ENCODE results near the gene DPT.

The DPT gene

DNA sequence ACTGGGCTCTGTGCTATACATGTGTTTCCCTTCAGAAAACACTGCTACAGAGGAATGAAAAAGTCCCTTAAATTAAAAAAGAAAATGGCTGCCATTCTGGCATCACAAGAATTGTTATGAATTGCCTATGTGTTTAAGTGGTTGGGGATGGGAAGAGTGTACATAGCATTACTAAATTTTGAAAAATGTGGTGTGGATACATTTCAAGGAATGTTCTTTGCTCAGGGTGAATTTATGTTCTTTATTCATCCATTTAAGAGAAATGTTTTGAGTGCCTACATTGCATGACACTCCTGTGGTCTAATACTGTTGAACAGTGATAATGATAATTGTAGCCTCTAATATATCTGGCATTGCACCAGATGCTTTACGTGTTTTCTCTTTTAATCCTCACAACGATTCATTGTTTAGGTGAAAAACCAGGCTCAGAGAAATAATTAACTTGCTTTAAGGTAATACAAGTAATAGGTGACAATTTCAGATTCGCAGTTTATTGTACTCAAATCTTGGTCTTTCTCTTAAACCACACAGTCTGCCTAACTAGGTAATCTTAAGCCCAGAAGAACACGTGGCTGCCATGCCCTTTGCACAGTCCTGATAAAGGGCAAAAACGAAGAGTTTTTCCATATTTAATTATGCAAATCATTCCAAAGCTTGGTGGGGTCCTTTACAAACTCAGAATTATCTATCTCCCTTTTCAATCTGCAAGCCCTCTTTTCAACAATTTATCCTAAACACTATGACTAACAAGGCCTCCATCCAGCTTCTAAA is 31.5 kb downstream of the DPT start:
- DNase-seq = no peak

DNA sequence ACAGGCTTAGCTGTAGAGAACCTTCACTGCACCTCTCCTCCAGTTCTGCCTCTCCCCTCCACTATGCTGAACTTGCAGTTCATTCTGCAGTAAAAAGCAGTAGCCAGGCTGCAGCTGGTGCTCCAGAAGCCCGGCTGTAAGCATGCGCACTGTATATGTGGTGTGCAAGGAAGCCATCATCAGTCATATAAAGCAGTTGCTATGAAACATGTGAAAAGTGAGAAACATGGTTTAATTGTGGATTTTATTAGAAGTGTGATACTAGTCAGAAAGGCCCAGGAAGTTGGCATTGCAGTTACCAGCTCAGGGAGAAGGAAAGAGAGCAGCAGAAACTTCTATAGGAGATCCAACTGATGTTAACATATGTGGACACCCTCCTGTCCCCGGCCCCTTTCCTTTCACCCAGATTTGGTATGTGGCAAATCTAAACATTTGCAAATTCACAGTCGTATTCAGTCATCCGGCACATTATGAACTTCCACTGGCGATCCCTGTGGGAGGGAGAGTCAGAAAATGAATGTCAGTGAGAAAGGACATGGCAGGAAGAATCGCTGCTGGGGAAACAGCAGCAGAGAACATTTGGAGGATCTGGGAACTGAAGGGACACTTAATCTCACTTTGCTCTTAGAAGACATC is 32.8 kb downstream of the DPT start:
- DNase-seq = no peak

DNA sequence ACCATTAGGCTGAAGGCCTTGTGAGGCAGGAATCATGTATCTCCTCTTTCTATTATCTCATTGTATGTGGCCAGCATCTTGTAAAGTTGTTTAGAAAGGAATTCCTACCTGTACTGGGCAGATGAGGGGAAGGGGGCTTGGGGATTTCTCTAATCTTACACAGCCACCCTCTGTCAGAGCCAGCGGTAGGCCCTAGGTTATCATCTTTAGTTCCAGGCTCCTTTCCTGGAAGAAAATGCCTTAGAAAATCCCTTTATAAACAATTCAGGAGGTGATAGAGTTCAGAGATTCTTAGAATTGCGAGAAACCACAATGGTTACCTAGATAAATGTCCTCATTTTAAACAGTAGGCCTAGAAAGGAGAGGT is 35.2 kb downstream of the DPT start:
- DNase-seq = no peak

DNA sequence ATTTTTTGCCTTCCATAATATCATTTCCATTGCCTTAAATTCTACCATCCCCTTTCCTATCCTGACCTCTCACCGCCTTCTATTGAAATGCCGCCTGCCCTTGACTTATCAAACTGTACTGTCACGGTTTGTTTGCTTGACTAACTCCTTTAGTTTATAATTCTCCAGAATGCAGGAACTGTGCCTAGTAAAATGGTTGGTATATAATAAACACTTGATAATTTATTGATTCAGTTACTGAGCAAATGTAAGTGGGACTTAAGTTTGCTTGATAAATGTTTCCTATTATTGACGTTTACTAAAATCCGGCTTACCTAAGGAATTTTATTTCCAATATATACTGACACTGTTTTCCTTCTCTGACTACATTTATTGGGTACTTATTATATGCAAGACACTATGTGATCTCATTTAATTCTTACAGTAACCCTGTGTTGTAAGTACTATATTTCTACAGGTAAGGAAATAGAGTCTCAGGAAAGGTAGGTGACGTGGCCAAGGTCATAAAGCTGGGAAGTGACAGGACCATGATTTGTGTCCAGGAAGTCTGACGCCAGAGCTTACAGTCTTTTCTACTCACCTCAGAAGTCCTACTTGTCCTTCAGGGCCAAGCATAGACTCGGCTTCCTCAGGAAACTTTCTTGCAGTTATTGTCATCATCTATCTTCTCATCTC is 35.7 kb downstream of the DPT start:
- DNase-seq = no peak

DNA sequence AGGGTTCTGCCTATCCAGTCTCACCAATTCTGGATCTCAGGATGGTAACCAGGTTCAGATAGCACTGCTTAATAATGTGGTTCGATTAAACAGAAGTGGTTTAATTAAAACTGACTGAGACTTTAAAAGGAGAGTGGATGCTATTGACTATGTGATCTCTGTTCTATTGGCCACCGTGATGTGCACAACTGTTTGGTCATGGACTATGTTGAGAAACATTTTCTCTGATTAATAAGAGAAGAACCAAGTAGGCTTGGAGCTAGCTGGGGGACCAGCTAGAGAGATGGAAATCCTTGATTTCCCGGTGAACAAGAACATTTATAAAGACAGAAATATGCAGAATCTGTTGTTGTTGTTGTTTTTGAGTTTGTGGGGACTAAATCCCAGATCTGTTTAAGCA is 36.5 kb downstream of the DPT start:
- DNase-seq = no peak

DNA sequence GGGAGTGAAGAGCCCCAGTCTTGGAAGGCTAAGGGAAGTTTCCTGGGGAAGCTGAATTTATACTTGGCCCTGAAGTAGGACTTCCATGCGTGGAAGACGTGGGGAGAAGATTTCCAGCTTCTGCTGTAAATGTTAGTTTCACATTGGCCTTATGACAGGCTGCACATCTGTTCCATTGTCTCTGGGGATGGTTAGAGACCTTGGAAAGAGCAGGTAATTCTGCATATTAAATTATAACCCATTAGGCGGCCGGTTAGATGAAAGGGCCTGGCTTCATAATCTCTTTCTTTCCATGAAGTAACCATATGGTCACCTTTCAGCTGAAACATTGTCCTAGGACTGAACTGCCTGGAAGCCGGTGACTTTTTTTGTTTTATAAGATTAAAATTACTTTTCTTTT is 37.5 kb downstream of the DPT start:
- DNase-seq = no peak

DNA sequence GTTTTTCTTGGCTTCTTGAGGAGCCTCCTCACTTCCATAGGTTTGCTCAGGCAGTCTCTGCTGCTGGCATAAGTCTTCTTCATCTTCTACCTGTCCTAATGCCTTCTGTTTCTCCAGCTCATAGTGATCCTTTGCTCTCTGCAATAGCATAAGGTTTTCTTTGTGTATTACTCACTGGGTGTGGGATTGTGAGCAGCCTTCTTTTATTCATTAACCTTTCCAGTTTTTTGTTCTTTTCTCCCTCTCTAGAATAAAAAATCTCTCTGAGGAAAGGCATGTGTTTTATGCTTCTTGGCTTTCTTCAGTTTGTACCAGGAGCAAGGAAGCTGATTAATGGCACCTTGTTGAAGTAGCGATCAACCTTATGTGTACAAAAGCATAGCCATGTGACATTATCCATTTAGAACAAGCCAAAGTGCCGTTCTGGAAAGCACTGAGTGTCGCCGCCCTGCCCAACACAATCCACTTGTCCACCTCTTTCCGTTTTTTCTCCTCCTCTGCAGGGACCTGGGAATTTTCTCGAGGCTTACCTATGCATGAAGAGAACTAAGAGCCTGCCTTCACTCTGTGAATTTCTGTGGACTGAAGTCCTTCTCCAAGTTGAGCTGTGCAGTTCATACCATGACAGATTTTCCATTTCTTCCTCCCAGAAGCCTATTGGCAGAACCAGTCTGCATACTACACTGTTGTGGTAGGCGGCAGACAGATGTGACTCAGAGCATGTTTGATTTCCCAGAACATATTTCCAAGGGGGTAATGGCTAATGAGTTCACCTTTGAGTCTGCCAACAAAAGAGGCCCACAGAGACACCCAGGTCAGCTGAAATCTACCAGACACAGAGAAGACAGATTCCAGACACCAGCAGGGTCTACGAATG is 39.0 kb downstream of the DPT start:
- DNase-seq = no peak

DNA sequence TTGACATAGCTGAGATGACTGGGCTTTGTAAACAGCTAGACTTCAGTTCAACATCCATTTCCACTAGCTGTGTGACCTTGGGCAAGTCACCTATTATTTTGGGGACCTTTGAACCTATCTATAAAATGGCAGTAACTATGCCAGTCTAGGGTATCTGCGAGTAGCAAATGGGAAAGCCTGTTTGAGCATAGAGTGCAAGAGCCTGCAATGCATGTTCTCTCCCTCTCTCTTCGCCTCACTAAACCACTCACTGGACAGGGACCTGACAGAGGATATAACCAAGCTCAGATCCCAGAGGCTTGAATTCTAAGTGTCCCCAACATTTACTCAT is 39.7 kb downstream of the DPT start:
- DNase-seq = no peak

DNA sequence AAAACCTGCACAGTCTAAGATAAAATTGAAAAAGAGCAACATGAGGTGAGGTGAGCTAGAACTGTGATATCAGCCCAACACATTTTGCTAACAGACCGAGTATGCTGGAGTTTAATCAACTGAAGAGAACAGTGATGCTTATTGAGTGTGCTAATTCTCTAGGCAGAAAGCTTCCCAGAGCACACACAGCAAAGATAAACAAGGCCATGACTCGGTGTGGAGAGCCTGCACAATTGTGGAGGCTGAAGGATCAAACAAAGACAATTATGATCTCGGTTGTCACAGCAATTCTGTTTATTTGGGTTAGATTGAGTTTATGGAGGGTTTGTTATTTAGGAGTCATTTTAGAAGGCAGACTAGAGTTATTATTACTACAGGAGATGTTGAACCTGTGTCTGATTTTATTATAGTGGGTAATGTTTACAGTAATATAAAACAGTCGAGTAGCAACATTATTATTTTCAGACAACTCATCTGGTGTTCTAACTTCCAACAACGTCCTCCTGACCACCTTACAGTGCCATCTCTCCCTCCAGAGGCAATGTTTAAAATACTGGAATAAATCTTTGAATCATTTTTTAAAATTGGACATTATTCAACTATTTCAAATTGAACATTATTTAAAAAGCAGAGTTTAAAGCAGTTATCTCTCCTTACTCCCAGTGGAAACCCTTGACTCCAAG is 40.2 kb downstream of the DPT start:
- no peak for DNase-seq

DNA sequence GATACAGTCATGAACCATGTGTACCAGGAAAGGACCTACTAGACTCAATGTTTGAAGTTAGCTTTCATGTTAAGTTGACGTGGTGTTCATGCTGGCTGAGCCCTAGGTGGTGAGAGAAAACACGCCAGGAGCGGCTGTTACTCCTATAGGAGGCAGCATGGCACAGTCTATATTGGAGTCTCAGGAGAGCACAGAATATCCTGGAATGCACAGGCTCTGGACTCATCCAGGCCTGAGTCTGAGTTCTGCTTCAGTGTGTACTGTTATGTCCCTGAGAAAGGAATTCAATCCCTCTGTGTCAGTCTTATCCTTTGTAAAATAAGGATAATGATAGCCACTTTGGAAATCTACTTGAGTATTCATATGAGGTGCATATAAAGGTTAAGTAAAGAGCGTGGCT is 41.2 kb downstream of the DPT start:
- no peak for DNase-seq

DNA sequence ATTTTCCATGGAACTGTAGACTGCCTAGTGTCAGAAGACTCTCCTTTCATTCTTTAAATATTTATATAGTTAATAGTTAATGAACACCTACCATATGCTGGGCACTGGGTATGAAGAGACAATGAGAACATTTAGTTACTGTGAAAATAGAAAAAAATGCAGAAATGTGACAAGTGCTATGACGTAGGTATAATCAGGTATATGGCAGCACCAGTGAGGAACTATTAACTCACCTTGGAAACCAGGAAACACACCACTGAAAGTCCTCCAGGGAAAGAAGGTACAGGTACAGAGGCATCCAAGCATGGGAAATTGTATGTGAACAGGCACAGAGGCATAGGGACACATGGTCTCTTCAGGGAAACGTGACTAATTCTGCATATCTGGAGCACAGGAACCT is 42.3 kb downstream of the DPT start:
- DNase-seq = no peak

DNA sequence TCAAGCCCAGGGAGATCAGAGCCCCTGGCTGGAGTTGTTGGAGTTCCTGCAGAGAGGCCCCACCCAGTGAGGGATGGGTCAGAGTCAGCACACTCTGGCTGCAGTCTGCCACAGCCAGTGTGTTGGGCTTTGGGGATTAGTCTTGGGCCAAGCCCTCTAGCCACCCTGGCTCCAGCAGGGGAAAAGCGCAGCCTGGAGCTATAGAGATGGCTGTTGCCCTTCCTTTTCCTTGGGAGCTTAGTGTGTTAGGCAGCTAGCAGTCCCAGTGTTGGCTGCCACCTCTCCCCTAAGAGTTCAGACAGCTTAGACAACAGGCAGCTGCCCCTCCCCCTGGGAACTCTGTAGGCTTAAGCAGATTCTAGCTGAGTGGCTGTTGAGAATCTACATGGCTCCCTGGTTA is 45.1 kb downstream of the DPT start:
- DNase-seq = no peak

DNA sequence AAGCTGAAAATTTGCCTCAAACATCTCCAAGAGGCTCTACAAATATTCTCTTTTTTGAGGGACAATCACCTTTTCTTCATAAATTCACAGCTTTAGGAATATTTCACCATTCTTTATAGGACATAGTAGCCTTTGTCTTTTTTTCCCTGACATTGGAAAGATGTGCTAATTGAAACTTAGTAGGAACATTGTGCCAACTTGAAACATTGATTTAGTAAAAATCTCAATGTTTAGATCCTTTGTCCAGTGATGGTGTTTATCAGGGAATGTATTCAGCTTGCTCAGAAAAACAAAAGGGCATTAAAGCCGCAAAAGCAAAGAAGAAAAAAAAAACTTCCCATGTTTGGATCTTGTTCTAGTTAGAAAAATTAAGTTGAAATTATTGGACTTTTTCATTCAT is 52.1 kb downstream of the DPT start:
- no peak for DNase-seq

DNA sequence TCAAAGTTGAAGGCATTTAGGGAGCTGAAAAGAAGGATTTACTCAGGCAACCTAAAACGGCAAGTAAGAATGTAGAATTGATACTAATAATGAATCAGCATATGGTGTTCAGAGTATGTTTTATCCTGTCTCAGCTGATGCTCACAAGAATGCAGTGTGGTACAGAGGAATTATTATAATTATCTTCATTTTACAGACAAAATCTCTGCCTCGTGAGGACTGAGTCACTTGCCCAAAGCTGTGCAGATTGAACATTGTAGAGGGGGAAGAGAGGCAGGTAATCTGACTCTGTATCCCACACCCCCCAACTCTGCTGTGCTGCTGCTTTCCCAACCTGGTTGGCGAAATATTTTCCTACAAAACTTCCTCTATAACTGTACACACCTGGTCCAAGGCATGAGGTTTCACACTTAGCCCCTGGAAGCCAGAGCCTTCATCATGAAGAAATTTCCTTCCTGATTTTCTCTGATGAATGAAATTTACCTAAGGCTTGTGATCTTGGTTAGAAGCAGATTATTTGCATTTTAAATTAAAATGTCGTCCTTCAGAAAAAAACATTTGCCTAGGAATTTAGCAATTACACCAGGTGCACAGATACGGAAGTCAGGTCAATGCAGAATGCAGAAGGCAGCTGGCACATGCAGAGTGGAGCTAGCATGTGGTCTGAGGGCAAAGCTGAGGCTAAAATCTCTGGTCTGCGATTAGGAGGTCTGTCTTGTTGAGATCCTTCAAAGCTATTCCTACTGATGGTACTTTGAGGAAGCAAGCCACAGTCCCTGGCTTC is 52.8 kb downstream of the DPT start:
- DNase-seq = no peak

DNA sequence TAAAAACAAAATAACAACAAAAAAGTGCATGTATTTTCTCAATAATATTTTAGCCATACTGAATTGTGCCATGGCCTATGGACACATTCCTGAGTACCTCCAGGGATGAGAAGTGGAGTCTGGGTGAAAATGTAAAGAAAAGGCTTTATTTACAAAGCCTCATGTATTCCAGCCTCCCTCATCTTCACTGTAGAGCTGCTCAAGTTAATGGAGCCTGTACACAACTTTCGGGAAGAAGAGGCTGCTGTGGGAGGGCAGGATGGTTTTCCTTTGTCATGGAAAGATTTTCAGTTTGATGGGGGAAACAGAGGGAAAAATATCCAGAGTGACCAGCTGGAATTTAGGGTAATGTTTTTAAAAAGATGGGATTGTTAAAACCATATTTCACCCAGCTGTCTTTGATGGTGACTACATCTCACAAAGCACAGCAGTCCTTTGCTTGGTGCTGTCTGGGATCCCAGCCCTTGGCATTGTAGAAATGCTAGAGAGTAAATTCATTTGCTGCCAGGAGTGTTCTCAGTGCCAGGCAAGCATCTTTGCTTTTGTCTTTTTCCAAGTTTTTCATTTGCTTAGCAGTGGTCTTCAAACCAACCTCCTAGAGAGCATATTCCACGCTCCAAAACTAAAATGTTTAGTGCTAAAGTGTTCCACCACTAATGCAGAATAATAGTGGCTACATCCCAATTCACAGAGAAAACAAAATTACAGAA is 54.9 kb downstream of the DPT start:
- DNase-seq = no peak

DNA sequence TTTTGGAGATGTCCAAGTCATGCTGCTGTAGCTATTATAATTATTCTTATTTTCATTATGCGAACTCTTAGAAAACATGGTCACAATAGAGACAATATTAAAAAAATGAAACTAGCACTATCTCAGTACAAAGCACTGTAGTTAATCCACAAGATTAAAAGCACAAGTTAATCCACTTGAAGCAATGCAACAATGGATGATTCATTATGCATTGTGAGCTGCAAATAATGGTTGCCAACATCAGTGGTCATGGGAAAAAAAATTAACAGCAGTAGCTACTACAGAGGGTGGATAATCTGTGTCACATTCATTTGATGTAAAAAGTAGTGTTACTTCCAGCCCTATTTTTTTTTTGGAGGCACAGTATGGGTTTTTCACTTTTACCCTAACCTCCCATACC is 56.7 kb downstream of the DPT start:
- DNase-seq = no peak

DNA sequence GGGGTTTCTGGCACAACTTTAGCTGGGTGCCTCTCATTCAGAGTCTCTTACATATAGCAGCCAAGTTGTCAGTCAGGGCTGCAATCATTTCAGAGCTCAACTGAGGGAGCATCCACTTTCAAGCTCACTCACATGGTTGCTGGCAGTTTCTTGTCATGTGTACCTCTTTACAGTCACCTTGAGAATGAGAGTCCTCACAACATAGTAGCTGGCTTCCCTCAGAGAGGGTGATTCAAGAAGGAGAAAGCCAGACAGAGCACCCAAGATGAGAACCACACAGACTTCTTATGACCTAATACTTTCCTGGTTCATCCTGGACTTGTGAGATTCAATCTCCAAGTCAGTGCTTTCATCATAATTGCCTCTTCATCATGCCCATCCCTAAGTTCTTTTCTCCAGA is 57.2 kb downstream of the DPT start:
- DNase-seq = no peak

DNA sequence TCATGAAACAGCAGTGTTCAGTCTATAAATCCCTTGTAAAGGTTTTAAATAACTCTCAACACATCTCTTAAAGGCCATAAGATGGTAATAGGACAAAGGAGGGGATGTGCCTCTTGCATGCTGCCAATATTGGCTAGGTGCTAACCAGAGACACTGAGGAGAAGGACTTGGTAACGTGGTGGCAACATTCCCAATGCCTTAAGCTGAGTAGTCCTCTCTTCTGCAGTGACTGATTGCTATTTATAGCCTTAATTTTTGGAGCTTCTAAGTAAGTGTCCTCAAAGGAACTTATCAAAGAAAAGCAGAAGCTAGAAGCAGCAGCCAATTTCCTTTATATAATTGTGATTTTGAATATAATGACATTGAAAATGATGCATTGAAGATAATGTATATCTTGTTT is 63.0 kb downstream of the DPT start:
- DNase-seq = no peak

DNA sequence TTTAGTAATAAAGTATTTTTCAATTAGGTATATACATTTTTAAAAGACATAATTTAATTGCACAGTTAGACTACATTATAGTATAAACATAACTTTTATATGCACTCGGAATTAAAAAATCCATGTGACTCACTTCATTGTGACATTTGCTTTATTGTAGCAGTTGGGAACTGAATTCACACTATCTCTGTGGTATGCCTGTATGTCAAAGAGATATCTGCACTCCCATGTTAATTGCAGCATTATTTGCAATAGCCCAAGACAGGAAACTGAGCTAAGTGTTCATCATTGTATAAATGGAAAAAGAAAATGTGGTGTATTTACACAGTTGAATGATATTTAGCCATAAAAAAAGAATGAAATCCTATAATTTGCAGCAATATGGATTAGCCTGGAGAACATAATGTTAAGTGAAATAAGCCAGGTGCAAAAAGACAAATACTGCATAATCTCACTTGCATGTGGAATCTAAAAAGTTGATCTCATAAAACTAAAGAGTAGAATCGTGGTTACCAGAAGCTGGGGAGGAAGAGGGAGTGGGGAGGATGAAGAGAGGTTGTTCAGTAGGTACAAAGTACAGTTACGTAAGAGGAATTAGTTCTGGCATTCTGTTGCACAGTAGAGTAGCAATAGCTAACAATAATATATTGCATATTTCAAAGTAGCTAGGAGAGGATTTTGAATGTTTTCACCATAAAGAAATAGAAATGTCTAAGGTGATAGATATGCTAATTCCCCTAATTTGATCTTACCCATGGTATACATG is 64.8 kb downstream of the DPT start:
- DNase-seq = no peak

DNA sequence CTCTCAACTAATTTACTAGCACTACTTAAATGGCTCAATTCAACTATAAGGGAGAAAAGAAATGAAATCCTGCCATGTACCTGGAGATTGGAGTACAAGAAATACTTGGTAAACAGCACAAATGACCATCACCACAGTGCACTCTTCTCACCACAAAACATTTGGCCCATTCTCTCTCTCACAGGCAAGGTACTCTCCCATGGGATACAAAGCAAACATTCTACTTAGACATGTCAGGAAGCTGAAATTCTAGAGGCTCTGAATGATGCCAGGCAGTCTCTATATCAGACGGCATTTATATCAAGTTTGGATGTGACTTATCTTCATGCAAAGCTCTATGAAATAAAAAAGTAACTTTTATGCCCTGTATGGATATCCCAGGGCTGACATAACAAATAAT is 72.5 kb downstream of the DPT start:
- no peak for DNase-seq
